Measurements from ENCODE around the gene ANKRD22.
A peak's percentile ranks its signal among the peaks of the same experiment; 100 is the strongest.
"Not testable (repeated sequence)": the region's sequence is repeated elsewhere in the genome, so short reads cannot be mapped to it uniquely, and the experiment has no call there.

Gene ANKRD22

GRCh38 chr10:88875081-88875480 lies 23.4 kb upstream of the ANKRD22 start:
- no peak for DNase-seq

- no peak for DNase-seq
Observed at GRCh38 chr10:88874281-88874680, 22.6 kb upstream of the ANKRD22 start.

GRCh38 chr10:88873757-88874156 lies 22.1 kb upstream of the ANKRD22 start:
- no peak for DNase-seq

- DNase-seq, result no peak
Observed at GRCh38 chr10:88870089-88870488, 18.4 kb upstream of the ANKRD22 start.

GRCh38 chr10:88866454-88866853 lies 14.8 kb upstream of the ANKRD22 start:
- no peak for DNase-seq

- no peak for DNase-seq
Observed at GRCh38 chr10:88865281-88865876, 13.7 kb upstream of the ANKRD22 start.

- DNase-seq, result no peak
Observed at GRCh38 chr10:88861036-88861435, 9.4 kb upstream of the ANKRD22 start.

GRCh38 chr10:88858491-88858890 lies 6.8 kb upstream of the ANKRD22 start:
- no peak for DNase-seq

- no peak for DNase-seq
Observed at GRCh38 chr10:88857831-88858230, 6.2 kb upstream of the ANKRD22 start.

- DNase-seq, result no peak
Observed at GRCh38 chr10:88854684-88855083, 3.0 kb upstream of the ANKRD22 start.

- DNase-seq, result no peak
Observed at GRCh38 chr10:88853155-88853881, 1.7 kb upstream of the ANKRD22 start.

GRCh38 chr10:88852327-88852726 lies 683 bp upstream of the ANKRD22 start:
- no peak for DNase-seq

GRCh38 chr10:88850712-88851111 lies 932 bp downstream of the ANKRD22 start:
- no peak for DNase-seq

GRCh38 chr10:88849234-88849633 lies 2.4 kb downstream of the ANKRD22 start:
- DNase-seq, result no peak

- DNase-seq, result no peak
Observed at GRCh38 chr10:88848499-88848898, 3.1 kb downstream of the ANKRD22 start.

GRCh38 chr10:88843171-88843570 lies 8.5 kb downstream of the ANKRD22 start:
- DNase-seq, result no peak

GRCh38 chr10:88841316-88842111 lies 10.1 kb downstream of the ANKRD22 start:
- DNase-seq, result no peak

GRCh38 chr10:88840881-88841280 lies 10.8 kb downstream of the ANKRD22 start:
- DNase-seq, result no peak

- DNase-seq, result no peak
Observed at GRCh38 chr10:88840104-88840503, 11.5 kb downstream of the ANKRD22 start.

GRCh38 chr10:88838766-88839350 lies 12.8 kb downstream of the ANKRD22 start:
- no peak for DNase-seq

- not testable (repeated sequence) for DNase-seq
Observed at GRCh38 chr10:88837632-88838031, 14.0 kb downstream of the ANKRD22 start.

- no peak for DNase-seq
Observed at GRCh38 chr10:88835910-88836221, 15.8 kb downstream of the ANKRD22 start.

GRCh38 chr10:88835096-88835909 lies 16.3 kb downstream of the ANKRD22 start:
- DNase-seq, result peak; percentile 77

All from NCI-H345 (cell line).